Stimulated activated CD4-positive, alpha-beta T cell treated with anti-CD3 and anti-CD28 coated beads, TNF-alpha, amount 100 ng/mL, for 4 hours (primary cell): ENCODE measurements around the gene HNRNPH1.

ENCODE experiments used
- DNase-seq, 3 experiments: peaks; one replicate each; pipeline ENCODE4 v3.0.0-alpha.2; 2020; ENCODE audit warnings: low read depth in 3 of 3

The HNRNPH1 gene

GRCh38 chr5:179603308-179603707 is 20.2 kb downstream of the HNRNPH1 start:
- no peak for DNase-seq

GRCh38 chr5:179601871-179602625 is 21.4 kb downstream of the HNRNPH1 start:
- no peak for DNase-seq

- no peak for DNase-seq
Observed at GRCh38 chr5:179599973-179600372, 23.5 kb downstream of the HNRNPH1 start.

GRCh38 chr5:179599566-179599965 is 23.9 kb downstream of the HNRNPH1 start:
- no peak for DNase-seq

GRCh38 chr5:179599100-179599499 is 24.4 kb downstream of the HNRNPH1 start:
- DNase-seq = no peak

GRCh38 chr5:179596421-179596820 is 27.1 kb downstream of the HNRNPH1 start:
- DNase-seq = no peak

GRCh38 chr5:179595916-179596315 is 27.6 kb downstream of the HNRNPH1 start:
- no peak for DNase-seq

- no peak for DNase-seq
Observed at GRCh38 chr5:179588166-179588565, 35.3 kb downstream of the HNRNPH1 start.

GRCh38 chr5:179585941-179586401 is 37.5 kb downstream of the HNRNPH1 start:
- no peak for DNase-seq

GRCh38 chr5:179577286-179577960 is 46.0 kb downstream of the HNRNPH1 start:
- no peak for DNase-seq

GRCh38 chr5:179572386-179572785 is 51.1 kb downstream of the HNRNPH1 start:
- DNase-seq = no peak

GRCh38 chr5:179568721-179569120 is 54.8 kb downstream of the HNRNPH1 start:
- DNase-seq = no peak

- no peak for DNase-seq
Observed at GRCh38 chr5:179564526-179564925, 58.9 kb downstream of the HNRNPH1 start.
